Loucy (cell line): ENCODE results near the gene HIRIP3.

Experiments
- H2AFZ ChIP-seq: fragments of 200-600 bp; sonication (generic); 2 replicates; pipeline ENCODE4 v1.6.0; 2016; ENCODE audit warnings: antibody characterized with exemption, mild to moderate bottlenecking, low read length, moderate library complexity
- H3F3A ChIP-seq: fragments of 200-600 bp; 2 replicates; pipeline ENCODE4 v1.6.0; 2016; ENCODE audit warnings: antibody characterized with exemption, low read depth, mild to moderate bottlenecking
- H3K27me3 ChIP-seq: fragments of 200-600 bp; sonication (generic); 2 replicates; pipeline ENCODE4 v1.6.1; 2014; ENCODE audit warnings: low read length, mild to moderate bottlenecking; ENCODE audit not compliant: insufficient read depth, poor library complexity, severe bottlenecking
- H3K36me3 ChIP-seq: fragments of 200-600 bp; sonication (generic); 2 replicates; pipeline ENCODE4 v1.6.1; 2016; ENCODE audit warnings: low read length; ENCODE audit not compliant: insufficient read depth
- H3K4me1 ChIP-seq: fragments of 200-600 bp; sonication (generic); 2 replicates; pipeline ENCODE4 v1.5.1; 2014; ENCODE audit warnings: low read length, mild to moderate bottlenecking; ENCODE audit not compliant: insufficient read depth, poor library complexity, severe bottlenecking
- H3K4me2 ChIP-seq: fragments of 200-600 bp; sonication (generic); 2 replicates; pipeline ENCODE4 v1.6.0; 2014; ENCODE audit warnings: antibody characterized with exemption, low read length, low read depth, mild to moderate bottlenecking; ENCODE audit not compliant: poor library complexity, severe bottlenecking
- H3K4me3 ChIP-seq: fragments of 200-600 bp; sonication (generic); 2 replicates; pipeline ENCODE4 v1.5.1; 2014; ENCODE audit warnings: low read length, mild to moderate bottlenecking, mixed read lengths; ENCODE audit not compliant: poor library complexity, severe bottlenecking
- H3K79me2 ChIP-seq: fragments of 200-600 bp; sonication (generic); 2 replicates; pipeline ENCODE4 v1.6.1; 2014; ENCODE audit warnings: low read length; ENCODE audit not compliant: insufficient read depth
- H3K9ac ChIP-seq: fragments of 200-600 bp; sonication (generic); 2 replicates; pipeline ENCODE4 v1.6.0; 2014; ENCODE audit warnings: mild to moderate bottlenecking, low read depth, low read length, moderate library complexity; ENCODE audit not compliant: poor library complexity, severe bottlenecking
- H3K9me2 ChIP-seq: fragments of 200-600 bp; sonication (generic); replicated peaks from 2 replicates; pipeline ENCODE4 v1.6.1; 2016; ENCODE audit warnings: low read depth, low read length, mixed read lengths
- H3K9me3 ChIP-seq: fragments of 200-600 bp; sonication (generic); 2 replicates; pipeline ENCODE4 v1.6.1; 2014; ENCODE audit warnings: mild to moderate bottlenecking, antibody characterized with exemption, low read length, low read depth; ENCODE audit not compliant: insufficient read depth
- H4K20me1 ChIP-seq: fragments of 200-600 bp; sonication (generic); 2 replicates; pipeline ENCODE4 v1.6.0; 2014; ENCODE audit warnings: antibody characterized with exemption, low read length, mild to moderate bottlenecking; ENCODE audit not compliant: insufficient read depth, poor library complexity, severe bottlenecking
- EZH2phosphoT487 ChIP-seq: fragments of 200-600 bp; IDR thresholded peaks from 2 replicates; pipeline ENCODE4 v1.6.1; 2018; ENCODE audit warnings: antibody characterized with exemption, mild to moderate bottlenecking, moderate library complexity, borderline replicate concordance
- TF ChIP-seq, protein P1 (sequence below): fragments of 200-600 bp; sonication (generic); conservative IDR thresholded peaks from 2 replicates; pipeline ENCODE4 v1.5.1; 2014; ENCODE audit warnings: mild to moderate bottlenecking, antibody characterized with exemption, low read length

Gene HIRIP3

DNA sequence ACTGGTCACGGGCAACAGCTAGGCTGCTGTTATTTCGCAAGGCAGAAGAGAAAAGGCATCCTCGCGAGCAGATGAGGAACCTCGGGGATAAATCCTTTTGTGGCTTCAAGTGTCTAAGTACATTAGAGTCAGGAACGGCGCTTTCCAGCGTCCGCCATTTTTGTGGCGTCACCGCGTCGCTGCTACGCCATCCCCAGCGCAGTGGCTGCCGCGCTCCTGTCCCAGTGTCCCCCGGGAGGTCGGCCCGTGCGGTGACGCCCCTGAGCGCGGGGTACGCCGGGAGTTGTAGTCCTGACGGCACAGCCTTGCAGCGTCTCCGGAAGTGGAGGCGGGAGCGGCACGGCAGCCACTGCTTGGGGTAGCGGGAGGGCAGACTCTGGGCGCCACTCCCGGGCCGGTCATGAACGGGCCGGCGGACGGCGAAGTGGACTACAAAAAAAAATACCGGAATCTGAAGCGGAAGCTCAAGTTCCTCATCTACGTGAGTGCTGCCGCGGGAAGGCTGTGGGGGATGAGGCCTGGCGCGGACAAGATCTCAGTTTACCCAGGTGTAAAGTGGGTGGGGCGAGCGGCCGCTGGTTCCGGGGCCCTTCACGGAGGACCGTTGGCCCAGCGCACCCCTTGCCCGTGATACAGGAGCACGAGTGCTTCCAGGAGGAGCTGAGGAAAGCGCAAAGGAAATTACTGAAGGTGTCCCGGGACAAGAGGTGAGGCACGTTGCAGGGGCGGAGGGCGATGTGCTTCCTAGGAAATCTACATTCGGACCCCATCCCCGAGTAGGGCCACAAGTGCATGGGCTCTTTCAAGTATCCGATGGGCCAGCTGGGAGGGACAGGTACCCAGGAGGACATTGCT, 721 bp upstream of the HIRIP3 start, which contains the start of gene INO80E:
TSS of gene INO80E (plus strand) at position 331 of the 855 bp plus-strand sequence. CDS start at position 401, 70 bp downstream.
- Histone ChIP-seq H3K4me2 (peak within 1 kb of the TSS; percentile 84), H4K20me1 (peaks cover 11% of the 10 kb centered on the region), H3K4me1 (peaks cover 19% of the 10 kb centered on the region), H3K9me2 (no peaks in the 10 kb centered on the region), H3F3A (no peaks in the 10 kb centered on the region), H3K9me3 (no peaks in the 10 kb centered on the region), H3K9ac (peak within 1 kb of the TSS; percentile 98), H3K27me3 (no peaks in the 10 kb centered on the region), H3K79me2 (peaks cover 36% of the 10 kb centered on the region), H3K4me3 (peak within 1 kb of the TSS; percentile 97), H2AFZ (peak within 1 kb of the TSS; percentile 97), H3K36me3 (peaks cover 11% of the 10 kb centered on the region; the same call in 1 of the 2 replicates)
- no peak for TF ChIP-seq EZH2phosphoT487
- TF ChIP-seq, protein P1, sequence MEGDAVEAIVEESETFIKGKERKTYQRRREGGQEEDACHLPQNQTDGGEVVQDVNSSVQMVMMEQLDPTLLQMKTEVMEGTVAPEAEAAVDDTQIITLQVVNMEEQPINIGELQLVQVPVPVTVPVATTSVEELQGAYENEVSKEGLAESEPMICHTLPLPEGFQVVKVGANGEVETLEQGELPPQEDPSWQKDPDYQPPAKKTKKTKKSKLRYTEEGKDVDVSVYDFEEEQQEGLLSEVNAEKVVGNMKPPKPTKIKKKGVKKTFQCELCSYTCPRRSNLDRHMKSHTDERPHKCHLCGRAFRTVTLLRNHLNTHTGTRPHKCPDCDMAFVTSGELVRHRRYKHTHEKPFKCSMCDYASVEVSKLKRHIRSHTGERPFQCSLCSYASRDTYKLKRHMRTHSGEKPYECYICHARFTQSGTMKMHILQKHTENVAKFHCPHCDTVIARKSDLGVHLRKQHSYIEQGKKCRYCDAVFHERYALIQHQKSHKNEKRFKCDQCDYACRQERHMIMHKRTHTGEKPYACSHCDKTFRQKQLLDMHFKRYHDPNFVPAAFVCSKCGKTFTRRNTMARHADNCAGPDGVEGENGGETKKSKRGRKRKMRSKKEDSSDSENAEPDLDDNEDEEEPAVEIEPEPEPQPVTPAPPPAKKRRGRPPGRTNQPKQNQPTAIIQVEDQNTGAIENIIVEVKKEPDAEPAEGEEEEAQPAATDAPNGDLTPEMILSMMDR = no peak

DNA sequence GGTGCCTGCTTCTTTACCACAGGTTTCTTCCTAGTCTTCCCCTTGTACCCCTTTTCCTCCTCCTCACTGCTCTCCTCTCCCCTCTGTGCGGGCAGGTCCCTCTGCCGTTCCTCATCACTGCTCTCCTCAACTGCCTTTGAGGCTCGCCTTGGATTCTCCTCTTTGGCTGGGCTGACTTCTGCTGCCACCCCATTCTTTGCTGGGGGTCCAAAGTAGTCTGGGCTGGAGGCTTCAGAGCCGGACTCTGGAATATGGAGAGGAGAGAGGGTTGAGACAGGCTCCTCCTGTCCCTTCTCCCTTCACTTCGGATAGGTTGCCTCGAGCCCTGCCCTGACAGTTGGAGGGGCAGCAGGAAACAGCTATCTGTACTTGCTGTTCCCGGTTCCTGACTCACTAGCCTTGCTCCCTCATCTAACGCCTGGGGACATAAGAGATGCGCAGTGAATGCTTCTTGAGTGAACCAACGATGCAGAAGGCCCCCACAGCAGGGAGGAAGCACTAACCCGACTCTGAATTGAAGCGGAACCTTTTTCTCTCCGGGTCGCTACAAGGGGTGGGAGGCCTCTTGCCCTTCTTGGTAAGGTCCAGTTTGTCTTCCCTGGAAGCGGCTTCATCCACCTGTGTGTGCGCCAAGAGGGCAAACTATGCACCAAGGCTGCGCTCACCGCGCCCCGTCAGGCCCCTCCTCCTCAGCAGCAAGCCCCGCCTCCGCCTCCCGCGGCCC, 655 bp downstream of the HIRIP3 start:
- H3K4me1 ChIP-seq = peaks cover 19% of the 10 kb centered on the region
- no peaks in the 10 kb centered on the region for H3K27me3 ChIP-seq
- no peaks in the 10 kb centered on the region for H3K9me3 ChIP-seq
- H3K79me2 ChIP-seq = peaks cover 36% of the 10 kb centered on the region
- H2AFZ ChIP-seq = peak overlapping the region; percentile 97
- peaks cover 25% of the 10 kb centered on the region; the same call in 1 of the 2 replicates for H3K36me3 ChIP-seq
- H3K4me3 ChIP-seq = peak overlapping the region; percentile 97
- H3F3A ChIP-seq = 0 out of 2 replicates have a peak, but pooled peaks cover 2% of the 10 kb centered on the region
- H3K4me2 ChIP-seq = peak overlapping the region; percentile 84
- H3K9me2 ChIP-seq = no peaks in the 10 kb centered on the region
- H3K9ac ChIP-seq = peak overlapping the region; percentile 98
- TF ChIP-seq EZH2phosphoT487 = no peak
- TF ChIP-seq, protein P1 = no peak
- H4K20me1 ChIP-seq = peaks cover 11% of the 10 kb centered on the region

DNA sequence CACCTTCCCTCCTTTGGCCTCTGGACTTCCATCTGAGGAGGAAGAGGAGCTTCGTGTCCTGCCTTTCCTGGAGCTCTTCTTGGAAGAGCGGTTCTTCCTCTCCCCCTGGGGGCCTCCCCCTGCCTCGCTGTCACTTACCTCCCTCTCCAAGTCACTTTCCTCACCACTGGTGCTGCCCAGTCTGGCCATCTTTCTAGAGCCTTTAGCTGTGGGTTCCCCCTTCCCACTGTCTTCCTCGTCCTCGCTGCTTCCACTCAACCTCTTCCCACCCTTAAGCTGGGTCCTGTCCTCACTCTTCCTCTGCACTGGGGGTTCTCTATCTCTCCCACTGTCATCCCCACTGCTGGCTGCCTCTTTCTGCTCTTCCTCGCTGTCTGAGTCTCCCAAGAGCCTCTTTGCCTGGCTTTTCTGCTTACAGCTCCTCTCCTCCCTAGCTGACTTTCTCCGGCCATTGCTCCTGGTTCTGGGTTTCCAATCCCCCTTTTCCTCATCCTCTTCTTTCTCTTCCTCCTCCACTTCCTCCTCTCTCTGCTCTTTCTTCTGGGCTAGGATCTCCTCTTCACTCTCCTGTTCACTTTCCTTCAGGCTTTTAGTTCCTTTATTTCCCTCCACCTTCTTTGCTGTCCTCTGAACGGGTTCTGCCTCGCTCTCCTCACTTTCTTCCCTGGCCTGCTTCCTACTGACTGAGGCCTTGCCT, 1.4 kb downstream of the HIRIP3 start:
- H3K4me3 ChIP-seq = peak overlapping the region; percentile 97
- H3K36me3 ChIP-seq = peaks cover 31% of the 10 kb centered on the region; the same call in 1 of the 2 replicates
- peaks cover 11% of the 10 kb centered on the region for H4K20me1 ChIP-seq

More for the DNA sequence above, 1.4 kb downstream of the HIRIP3 start:
- Histone ChIP-seq H3K4me1 (peaks cover 19% of the 10 kb centered on the region), H3K4me2 (peak overlapping the region; percentile 84), H3K9me3 (no peaks in the 10 kb centered on the region), H2AFZ (no peak overlapping the region), H3K9ac (peak overlapping the region; percentile 98), H3K27me3 (no peaks in the 10 kb centered on the region), H3K9me2 (no peaks in the 10 kb centered on the region), H3K79me2 (peaks cover 36% of the 10 kb centered on the region), H3F3A (0 out of 2 replicates have a peak, but pooled peaks cover 3% of the 10 kb centered on the region)
- no peak for TF ChIP-seq EZH2phosphoT487
- TF ChIP-seq, protein P1 = no peak
